Measurements from ENCODE around the gene HS6ST3.

HS6ST3 gene

GRCh38 chr13:96825653-96826052 lies 735.7 kb downstream of the HS6ST3 start:
- no peak for DNase-seq (ENCODE audit: low read depth in 2 of 2)

GRCh38 chr13:96834626-96835025 lies 744.7 kb downstream of the HS6ST3 start:
- no peak for DNase-seq (ENCODE audit: low read depth in 2 of 2)

- DNase-seq (ENCODE audit: low read depth in 2 of 2): no peak
These were observed 745.6 kb downstream of the HS6ST3 start for GRCh38 chr13:96835546-96835945.

GRCh38 chr13:96836733-96837132 lies 746.8 kb downstream of the HS6ST3 start:
- no peak for DNase-seq (ENCODE audit: low read depth in 2 of 2)

- no peak for DNase-seq (ENCODE audit: low read depth in 2 of 2)
These were observed 747.9 kb downstream of the HS6ST3 start for GRCh38 chr13:96837809-96838208.

- no peak for DNase-seq (ENCODE audit: low read depth in 2 of 2)
These were observed 754.3 kb downstream of the HS6ST3 start for GRCh38 chr13:96844195-96844594.

GRCh38 chr13:96844616-96845015 lies 754.7 kb downstream of the HS6ST3 start:
- DNase-seq (ENCODE audit: low read depth in 2 of 2): no peak

- no peak for DNase-seq (ENCODE audit: low read depth in 2 of 2)
These were observed 758.4 kb downstream of the HS6ST3 start for GRCh38 chr13:96848286-96848685.

- no peak for DNase-seq (ENCODE audit: low read depth in 2 of 2)
These were observed 759.2 kb downstream of the HS6ST3 start for GRCh38 chr13:96849091-96849490.

GRCh38 chr13:96850538-96851145 lies 760.7 kb downstream of the HS6ST3 start:
- DNase-seq (ENCODE audit: low read depth in 2 of 2): no peak

GRCh38 chr13:96851856-96852445 lies 762.0 kb downstream of the HS6ST3 start:
- no peak for DNase-seq (ENCODE audit: low read depth in 2 of 2)

GRCh38 chr13:96858133-96858826 lies 768.4 kb downstream of the HS6ST3 start:
- DNase-seq (ENCODE audit: low read depth in 2 of 2): no peak

- no peak for DNase-seq (ENCODE audit: low read depth in 2 of 2)
These were observed 771.0 kb downstream of the HS6ST3 start for GRCh38 chr13:96860882-96861281.

- DNase-seq (ENCODE audit: low read depth in 2 of 2): no peak
These were observed 772.2 kb downstream of the HS6ST3 start for GRCh38 chr13:96862093-96862492.

- no peak for DNase-seq (ENCODE audit: low read depth in 2 of 2)
These were observed 773.1 kb downstream of the HS6ST3 start for GRCh38 chr13:96862999-96863398.

GRCh38 chr13:96871469-96871868 lies 781.6 kb downstream of the HS6ST3 start:
- no peak for DNase-seq (ENCODE audit: low read depth in 2 of 2)

GRCh38 chr13:96880419-96880818 lies 790.5 kb downstream of the HS6ST3 start:
- DNase-seq (ENCODE audit: low read depth in 2 of 2): no peak
